HG03045 (cell line): ENCODE data around the gene EDRF1.

Experiments used
- ATAC-seq: cut with Tn5 transposase; IDR thresholded peaks from one replicate; pipeline ENCODE4 v1.9.1; 2021; ENCODE audit warnings: mild to moderate bottlenecking, moderate library complexity; ENCODE audit not compliant: unreplicated experiment

Gene EDRF1

DNA sequence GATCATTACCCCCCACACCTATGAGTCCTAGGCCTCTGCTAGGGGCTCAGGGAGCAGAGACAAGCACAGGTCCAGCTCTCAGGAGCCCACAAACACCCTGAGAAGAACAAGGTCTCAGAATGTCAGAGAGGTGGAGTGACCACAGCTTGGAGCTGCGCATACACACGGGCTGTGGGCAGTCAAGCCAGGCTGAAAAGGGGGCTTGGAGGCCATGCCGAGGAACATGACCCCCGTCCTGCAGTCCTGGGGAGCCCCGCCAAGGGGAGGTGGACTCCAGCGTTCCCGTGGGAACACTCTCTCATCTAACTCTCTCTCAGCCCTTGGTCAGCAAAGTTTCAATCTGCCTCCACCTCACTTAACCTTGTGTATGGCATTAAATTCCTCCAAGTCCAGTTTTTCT, 63.9 kb downstream of the EDRF1 start:
- no peak for ATAC-seq

DNA sequence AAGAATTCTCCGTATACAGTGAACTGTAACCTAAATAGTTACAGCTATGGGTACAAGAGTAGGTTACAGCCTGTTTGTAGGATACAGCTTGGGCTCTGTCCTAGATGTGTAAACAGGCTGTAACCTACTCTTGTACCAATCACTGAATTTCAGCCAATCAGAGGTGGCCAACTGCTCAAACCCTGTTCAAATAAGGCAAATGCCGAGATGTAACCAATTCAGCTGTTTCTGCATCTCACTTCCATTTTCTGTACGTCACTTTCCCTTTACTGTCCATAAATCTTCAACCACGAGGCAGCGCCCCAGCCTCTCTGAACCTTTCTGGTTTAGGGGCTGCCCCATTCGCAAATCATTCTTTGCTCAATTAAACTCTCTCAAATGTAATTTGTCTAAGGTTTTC, 64.4 kb downstream of the EDRF1 start:
- peak; percentile 75 for ATAC-seq

GRCh38 chr10:125785791-125786190, 66.3 kb downstream of the EDRF1 start:
- ATAC-seq, result no peak

- no peak for ATAC-seq
Measured at GRCh38 chr10:125788156-125789034, 68.9 kb downstream of the EDRF1 start.

DNA sequence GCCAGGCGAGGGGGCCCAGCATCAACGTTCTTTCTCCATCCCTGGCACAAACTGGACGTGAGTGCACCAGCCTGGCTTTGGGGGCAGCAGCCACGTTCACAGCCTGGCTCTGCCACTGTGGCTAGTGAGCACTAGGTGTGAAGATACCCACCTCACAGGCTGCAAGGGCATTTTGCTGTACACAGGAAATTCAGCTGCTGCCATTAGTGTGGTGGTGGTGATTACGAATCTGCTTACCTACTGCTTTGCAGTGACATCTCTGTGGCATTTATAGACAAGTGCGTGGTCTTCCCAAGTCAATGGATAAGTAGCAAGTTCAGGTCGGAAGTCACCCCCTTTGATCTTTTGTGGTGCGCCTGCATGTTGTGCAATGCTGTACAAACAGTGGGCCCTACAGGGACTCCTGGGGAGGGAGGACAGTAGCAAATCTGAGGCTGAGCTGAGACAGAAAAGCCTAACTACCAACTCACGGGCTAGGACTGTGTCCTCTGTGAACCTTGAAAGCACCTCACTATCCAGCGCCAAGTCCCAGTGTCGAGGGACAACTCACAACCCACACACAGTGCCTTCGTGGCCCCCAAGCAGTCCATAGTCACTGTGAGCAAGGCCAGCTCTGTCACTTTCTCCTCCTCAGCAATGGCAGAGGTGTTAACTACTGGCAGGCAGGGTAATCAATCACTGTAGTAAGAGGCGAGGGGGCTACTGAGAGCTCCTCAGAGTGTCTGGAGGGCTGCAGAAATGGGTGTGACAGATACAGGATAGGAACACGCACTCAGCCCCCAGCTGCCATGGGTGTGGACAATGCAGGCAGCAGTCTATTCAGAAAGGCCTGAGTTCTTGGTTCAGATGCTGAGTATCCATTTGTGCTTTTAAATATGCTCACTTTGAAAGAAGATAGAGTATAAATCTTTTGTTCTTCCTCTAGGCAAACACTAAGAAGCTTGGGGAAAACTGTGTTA, 73.1 kb downstream of the EDRF1 start:
- no peak for ATAC-seq

GRCh38 chr10:125795128-125795527, 75.6 kb downstream of the EDRF1 start:
- no peak for ATAC-seq

DNA sequence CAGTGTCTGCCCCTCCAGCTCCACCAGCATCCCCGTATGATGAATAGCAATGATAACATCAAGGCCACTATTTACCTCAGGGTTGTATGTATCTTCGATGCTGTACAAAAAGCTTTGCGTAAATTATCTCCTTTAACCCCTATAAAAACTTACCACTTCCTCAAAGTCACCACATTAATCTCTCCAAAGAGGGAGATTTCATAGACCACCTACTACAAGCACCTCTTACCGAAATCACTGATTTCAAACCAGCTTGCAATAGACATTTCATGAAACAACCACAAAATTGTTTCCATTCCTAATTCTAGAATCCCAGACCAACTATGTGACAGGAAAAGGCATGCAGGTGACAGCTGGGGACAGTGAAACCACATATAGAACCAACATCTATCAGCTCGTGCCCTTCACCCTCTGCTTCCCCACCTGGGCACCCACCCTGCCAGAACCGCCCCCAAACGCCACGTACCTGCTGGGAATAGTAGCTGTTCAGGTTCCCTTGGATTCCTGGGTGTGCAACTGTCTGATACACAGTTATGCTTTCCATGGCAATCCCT, 76.2 kb downstream of the EDRF1 start:
- ATAC-seq, result no peak

DNA sequence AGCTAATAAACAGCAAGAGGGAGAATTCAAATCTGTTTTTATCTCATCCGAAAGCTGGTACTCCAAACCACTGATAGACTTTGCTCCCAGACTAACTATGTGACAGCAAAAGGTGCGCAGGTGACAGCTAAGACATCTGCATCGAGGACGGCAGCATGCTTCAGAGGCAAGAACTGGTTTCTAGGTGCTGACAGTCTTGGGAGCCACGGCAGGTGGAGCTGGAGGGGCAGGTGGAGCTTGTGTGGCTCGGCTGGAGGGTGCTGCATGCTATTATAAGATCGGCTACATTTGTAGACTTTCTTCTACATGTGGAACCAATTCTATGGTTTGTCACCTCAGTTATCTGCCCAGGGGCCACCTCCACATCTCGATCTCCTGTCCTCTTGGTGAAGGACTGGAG, 77.9 kb downstream of the EDRF1 start:
- no peak for ATAC-seq

DNA sequence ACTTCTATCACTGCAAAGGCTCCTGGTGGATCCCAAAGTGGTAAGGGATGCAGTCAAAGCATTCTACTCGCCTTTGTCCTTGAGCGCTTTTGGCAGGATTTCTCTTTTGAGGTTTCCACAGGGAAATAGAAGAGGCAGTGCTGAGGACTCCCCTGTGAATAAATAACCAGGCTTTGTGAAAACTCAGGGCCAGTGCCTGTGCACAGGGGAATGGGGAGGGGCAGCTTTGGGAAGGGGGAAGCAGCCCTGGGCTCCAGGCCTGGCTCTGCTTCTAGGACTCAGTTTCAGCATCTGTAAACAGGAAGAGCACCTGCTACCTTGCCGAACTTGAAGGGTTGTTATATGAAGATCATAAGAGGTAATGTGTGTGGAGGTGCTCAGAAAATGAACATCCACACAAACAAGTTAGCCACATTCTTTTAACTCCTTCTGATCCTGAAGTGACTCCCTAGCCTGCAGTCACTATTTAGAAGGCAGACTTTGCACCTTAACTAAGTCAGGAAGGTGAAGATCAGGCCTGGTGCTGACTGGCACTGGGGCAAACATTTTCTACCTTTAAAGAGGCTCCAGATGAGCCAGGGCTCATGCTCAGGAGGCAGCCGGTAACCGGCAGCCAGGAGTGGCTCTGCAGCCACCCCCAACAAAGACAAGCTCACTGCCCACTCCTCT, 78.6 kb downstream of the EDRF1 start:
- ATAC-seq, result no peak

DNA sequence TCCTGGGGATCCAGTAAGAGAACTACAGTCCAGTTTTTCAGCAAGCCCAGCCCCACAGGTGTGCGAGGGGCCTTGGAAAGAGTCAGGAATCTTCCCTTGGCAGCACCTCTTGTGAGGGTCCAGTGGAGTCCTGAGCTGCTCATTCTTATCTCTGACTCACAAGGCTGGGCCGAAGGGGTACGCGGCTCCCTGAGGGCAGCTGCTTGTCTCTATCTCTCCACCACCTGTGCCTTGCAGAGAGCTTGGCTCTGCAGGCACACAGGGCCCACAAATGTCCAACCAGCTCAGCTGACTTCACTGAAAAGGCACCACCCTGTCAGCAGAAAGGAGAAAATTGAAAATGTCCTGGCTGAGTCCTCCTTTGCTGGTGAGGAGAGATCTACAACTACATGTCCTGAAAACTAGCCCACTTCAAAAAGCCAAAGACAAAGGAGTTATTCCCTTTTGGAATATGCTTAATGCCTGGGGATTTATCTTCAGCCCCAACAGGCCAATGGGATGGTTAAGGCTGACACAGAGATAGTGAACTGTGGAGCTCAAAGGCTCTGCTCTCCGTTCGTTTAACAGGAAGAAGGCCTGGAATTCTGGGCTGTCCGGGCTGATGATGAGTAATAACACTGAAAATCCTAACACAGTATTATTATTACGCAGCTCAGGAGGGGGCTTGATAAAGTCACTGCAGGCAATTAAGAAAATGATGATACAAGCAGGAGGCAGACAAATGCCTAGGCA, 80.1 kb downstream of the EDRF1 start:
- no peak for ATAC-seq

DNA sequence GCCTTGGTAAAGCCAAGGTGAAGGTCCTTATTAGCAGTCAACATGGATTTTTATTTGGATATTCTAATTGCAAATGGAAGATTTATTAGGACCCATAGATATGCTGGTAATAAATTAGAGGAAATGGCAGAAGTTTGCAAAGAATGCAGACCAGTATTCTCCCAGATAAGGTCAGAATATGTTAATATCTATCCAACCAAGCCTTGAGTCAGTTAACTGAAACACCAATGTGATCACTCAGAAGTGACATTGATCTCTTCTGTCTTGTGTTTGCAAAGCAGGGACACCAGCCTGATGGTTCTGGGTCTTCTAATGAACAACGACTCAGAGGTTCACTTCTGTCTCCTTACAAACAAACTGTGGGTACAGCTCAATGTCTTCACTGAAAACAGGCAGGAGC, 82.1 kb downstream of the EDRF1 start:
- ATAC-seq, result no peak

- ATAC-seq, result no peak
Measured at GRCh38 chr10:125802131-125802530, 82.6 kb downstream of the EDRF1 start.

GRCh38 chr10:125802739-125803138, 83.2 kb downstream of the EDRF1 start:
- ATAC-seq, result no peak

DNA sequence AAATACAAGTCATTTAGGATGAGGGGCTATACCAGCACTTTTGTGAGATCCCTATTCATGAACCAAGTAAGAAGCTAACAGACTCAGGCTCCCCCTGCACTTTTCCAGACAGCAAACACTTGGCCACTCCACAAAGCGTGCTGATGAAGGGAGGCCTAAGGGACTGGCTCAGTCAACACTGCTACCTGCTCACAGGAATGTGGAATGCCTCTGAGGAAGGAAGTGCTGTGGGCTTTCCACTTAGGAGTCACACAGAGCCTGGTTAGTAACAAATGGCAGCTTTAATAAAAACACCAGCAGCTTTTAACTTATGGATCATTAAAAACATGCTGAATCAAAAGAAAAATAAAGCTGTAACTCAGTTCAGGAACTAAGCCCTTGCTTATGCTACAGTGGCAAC, 88.5 kb downstream of the EDRF1 start:
- no peak for ATAC-seq

DNA sequence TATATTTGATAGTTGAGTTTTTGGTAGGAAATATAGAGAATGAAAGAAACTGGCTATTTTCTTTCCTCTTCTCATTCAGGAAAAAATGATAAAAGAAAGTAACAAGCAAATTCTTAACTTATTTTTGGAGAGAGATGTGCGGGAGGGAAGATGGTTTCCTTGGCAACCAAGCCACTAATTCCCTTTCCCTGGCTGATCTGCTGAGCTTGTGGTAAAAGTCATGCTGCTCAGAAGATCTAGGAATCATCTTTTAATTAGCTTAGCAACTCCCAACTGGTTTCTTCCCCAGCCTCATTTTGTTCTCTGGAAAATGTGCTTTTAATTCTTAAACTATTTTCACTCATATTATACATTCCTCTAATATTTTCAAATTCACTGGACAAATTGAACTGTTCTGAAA, 91.7 kb downstream of the EDRF1 start:
- ATAC-seq, result no peak

DNA sequence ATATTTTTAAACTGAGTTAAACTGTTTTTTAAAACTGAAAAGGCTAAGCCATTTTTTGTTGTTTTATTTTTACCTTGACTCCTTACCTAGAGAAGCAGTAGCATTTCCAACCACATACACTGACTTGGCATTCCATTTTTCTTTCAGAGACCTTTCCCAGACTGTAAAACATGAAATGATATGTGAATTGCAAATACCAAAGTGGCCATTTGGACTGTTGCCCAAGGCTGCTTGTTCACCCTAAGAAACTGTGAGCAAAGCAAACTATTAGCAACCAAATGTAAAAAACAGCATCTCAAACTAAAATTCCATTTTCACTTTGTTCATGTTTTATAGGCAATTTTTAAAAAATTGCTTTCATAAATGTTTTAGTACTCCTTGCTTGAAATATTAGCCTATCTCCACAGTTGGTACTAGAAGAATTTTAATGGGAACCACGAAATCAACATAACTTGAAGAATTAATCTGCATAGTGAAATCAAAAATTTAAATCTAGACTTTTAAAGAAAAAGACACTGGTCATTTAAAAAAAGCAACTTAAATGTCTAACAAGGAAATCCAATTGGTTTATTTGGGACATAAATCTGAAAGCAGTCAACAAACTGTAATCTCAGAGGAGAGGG, 92.7 kb downstream of the EDRF1 start:
- ATAC-seq, result no peak
